Gastrocnemius medialis (tissue), 4 donors: ENCODE measurements around the gene TMEM240. TPM values are rescaled to one million over a fixed set of nuclear protein-coding genes. Genes with fewer than 3 reads are reported as not detected.

ENCODE experiments used
- ATAC-seq, 2 donors: fragments of 150-250 bp; one replicate each; pipeline ENCODE4 v1.9.1; 2016
- DNase-seq, 2 donors: peaks; one replicate each; pipeline ENCODE4 v3.0.0-alpha.2; 2019
- H3K27ac ChIP-seq, 4 donors: fragments of 200-600 bp; sonication (generic); 1 replicate in 1 of 4; 2 replicates in 3 of 4; pipeline ENCODE4 v1.5.1; 2016 to 2018; ENCODE audit warnings: mild to moderate bottlenecking in 2 of 4, moderate library complexity in 1 of 4
- H3K27me3 ChIP-seq, 3 donors: fragments of 200-600 bp; sonication (generic) in 2 of 3; 1 replicate in 1 of 3; 2 replicates in 2 of 3; pipeline versions ENCODE4 v1.5.1 to v1.6.0; 2016 to 2019; ENCODE audit warnings: mild to moderate bottlenecking in 1 of 3, moderate library complexity in 1 of 3
- H3K36me3 ChIP-seq, 2 donors: fragments of 200-600 bp; sonication (generic) in 1 of 2; one replicate each; pipeline ENCODE4 v1.5.1; 2017 to 2018
- H3K4me1 ChIP-seq, 2 donors: fragments of 200-600 bp; sonication (generic) in 1 of 2; one replicate each; pipeline ENCODE4 v1.5.1; 2016 to 2017; ENCODE audit warnings: mild to moderate bottlenecking in 2 of 2
- H3K4me3 ChIP-seq, 4 donors: fragments of 200-600 bp; sonication (generic) in 3 of 4; 1 replicate in 1 of 4; 2 replicates in 3 of 4; pipeline ENCODE4 v1.5.1; 2016 to 2019; ENCODE audit warnings: mild to moderate bottlenecking in 2 of 4
- H3K9me3 ChIP-seq, 3 donors: fragments of 200-600 bp; sonication (generic) in 2 of 3; 1 replicate in 1 of 3; 2 replicates in 2 of 3; pipeline ENCODE4 v1.5.1; 2016 to 2019
- CTCF ChIP-seq, 5 experiments: fragments of 450-650 bp in 3 of 5; fragments of 200-600 bp in 2 of 5; sonication (generic) in 2 of 5; IDR thresholded peaks in 4 of 5; conservative IDR thresholded peaks in 1 of 5; 1 replicate in 4 of 5; 2 replicates in 1 of 5; pipeline ENCODE4 v1.5.1; 2016 to 2019; ENCODE audit warnings: antibody characterized with exemption in 5 of 5, mild to moderate bottlenecking in 3 of 5, moderate library complexity in 3 of 5
- POLR2A ChIP-seq, 2 donors: fragments of 450-650 bp; IDR thresholded peaks; one replicate each; pipeline ENCODE4 v1.6.1; 2017; ENCODE audit warnings: antibody characterized with exemption in 2 of 2, mild to moderate bottlenecking in 2 of 2, moderate library complexity in 2 of 2
- in situ Hi-C, 4 donors: fragments of 200-750 bp; cut with MboI; loops; one replicate each; pipeline versions ENCODE4 v1.15.0 to v1.8.0; 2017; ENCODE audit warnings: low sequenced_read_pairs in 4 of 4
- intact Hi-C: fragments of 100-400 bp; cut with DNase I; formaldehyde crosslinking; loops from one replicate; pipeline ENCODE4 v1.15.1; 2023; ENCODE audit warnings: low total_unique reads
- total RNA-seq, 4 donors: library from RNA; depleted of rRNA; stranded (reverse); fragments of >200 nt; gene quantifications; one replicate each; pipeline versions ENCODE4 v1.1.0 to v1.2.3, GENCODE V29; 2016

TMEM240 gene
- total RNA-seq, 4 donors from 2014 or later, result 1.1 to 2.0 (median 1.9) TPM; not detected in 1

GRCh38 chr1:1539310-1540089 lies 924 bp downstream of the TMEM240 start:
- H3K27ac ChIP-seq, result peak overlapping the region; percentile 48 to 80 (median 60)
- intact Hi-C loops, result no loop called here

GRCh38 chr1:1538989-1539309 lies 1.5 kb downstream of the TMEM240 start:
- intact Hi-C loops, result no loop called here
- TF ChIP-seq POLR2A (IDR thresholded peaks at IDR 0.05) (no peak), CTCF (IDR thresholded peaks at IDR 0.05 in 4 of 5, conservative IDR thresholded peaks at IDR 0.05 in 1 of 5) (no peak)
- Histone ChIP-seq H3K4me1 (peaks cover 15 to 38% of the 10 kb centered on the region in 2 donors), H3K36me3 (peaks cover 0 to 18% of the 10 kb centered on the region in 2 donors), H3K9me3 (no peaks in the 10 kb centered on the region), H3K27ac (peak overlapping the region; percentile 48 to 80 (median 60)), H3K4me3 (peak overlapping the region in 1 of 4 donors; percentile 57), H3K27me3 (no peaks in the 10 kb centered on the region)
- no peak for DNase-seq
- in situ Hi-C loops, result no loop called here
- ATAC-seq, result no peak

More at GRCh38 chr1:1539310-1540089, 924 bp downstream of the TMEM240 start:
- Histone ChIP-seq H3K36me3 (peaks cover 0 to 18% of the 10 kb centered on the region in 2 donors), H3K4me3 (peak overlapping the region; percentile 57 to 64 (median 58)), H3K27me3 (no peaks in the 10 kb centered on the region), H3K4me1 (peaks cover 9 to 44% of the 10 kb centered on the region in 2 donors), H3K9me3 (no peaks in the 10 kb centered on the region)
- TF ChIP-seq POLR2A (IDR thresholded peaks at IDR 0.05) (no peak), CTCF (IDR thresholded peaks at IDR 0.05 in 4 of 5, conservative IDR thresholded peaks at IDR 0.05 in 1 of 5) (no peak)
- ATAC-seq, result peak in 1 of 2 donors; percentile 14
- in situ Hi-C loops, result no loop called here
- DNase-seq, result no peak

GRCh38 chr1:1538334-1538733 lies 2.1 kb downstream of the TMEM240 start:
- intact Hi-C loops, result no loop called here
- Histone ChIP-seq H3K27ac (no peak overlapping the region), H3K4me1 (peaks cover 15 to 36% of the 10 kb centered on the region in 2 donors), H3K36me3 (peaks cover 0 to 15% of the 10 kb centered on the region in 2 donors), H3K4me3 (no peak overlapping the region), H3K27me3 (no peaks in the 10 kb centered on the region), H3K9me3 (no peaks in the 10 kb centered on the region)
- DNase-seq (no peak), ATAC-seq (no peak)
- in situ Hi-C loops, result no loop called here
- TF ChIP-seq POLR2A (IDR thresholded peaks at IDR 0.05), result no peak
- no peak for TF ChIP-seq CTCF (IDR thresholded peaks at IDR 0.05 in 4 of 5, conservative IDR thresholded peaks at IDR 0.05 in 1 of 5)

- in situ Hi-C loops, result no loop called here
- TF ChIP-seq POLR2A (IDR thresholded peaks at IDR 0.05) (no peak), CTCF (IDR thresholded peaks at IDR 0.05 in 4 of 5, conservative IDR thresholded peaks at IDR 0.05 in 1 of 5) (no peak)
- DNase-seq (no peak), ATAC-seq (no peak)
- peaks cover 0 to 12% of the 10 kb centered on the region in 2 donors for H3K36me3 ChIP-seq
- H3K4me1 ChIP-seq, result peaks cover 15 to 35% of the 10 kb centered on the region in 2 donors
- intact Hi-C loops, result no loop called here
- no peak overlapping the region for H3K4me3 ChIP-seq
- H3K9me3 ChIP-seq, result no peaks in the 10 kb centered on the region
- peak overlapping the region in 1 of 4 donors; percentile 65 for H3K27ac ChIP-seq
- no peaks in the 10 kb centered on the region for H3K27me3 ChIP-seq
Measured at GRCh38 chr1:1537626-1538250, 2.7 kb downstream of the TMEM240 start.
